ENCODE measurements around the gene GMPR2. TPM values are rescaled to one million over a fixed set of nuclear protein-coding genes. Genes with fewer than 3 reads are reported as not detected.
"Not testable (repeated sequence)": the region's sequence is repeated elsewhere in the genome, so short reads cannot be mapped to it uniquely, and the experiment has no call there.

GMPR2 gene
- total RNA-seq, 1 experiment from 2014 or later, result 83.3 TPM

DNA sequence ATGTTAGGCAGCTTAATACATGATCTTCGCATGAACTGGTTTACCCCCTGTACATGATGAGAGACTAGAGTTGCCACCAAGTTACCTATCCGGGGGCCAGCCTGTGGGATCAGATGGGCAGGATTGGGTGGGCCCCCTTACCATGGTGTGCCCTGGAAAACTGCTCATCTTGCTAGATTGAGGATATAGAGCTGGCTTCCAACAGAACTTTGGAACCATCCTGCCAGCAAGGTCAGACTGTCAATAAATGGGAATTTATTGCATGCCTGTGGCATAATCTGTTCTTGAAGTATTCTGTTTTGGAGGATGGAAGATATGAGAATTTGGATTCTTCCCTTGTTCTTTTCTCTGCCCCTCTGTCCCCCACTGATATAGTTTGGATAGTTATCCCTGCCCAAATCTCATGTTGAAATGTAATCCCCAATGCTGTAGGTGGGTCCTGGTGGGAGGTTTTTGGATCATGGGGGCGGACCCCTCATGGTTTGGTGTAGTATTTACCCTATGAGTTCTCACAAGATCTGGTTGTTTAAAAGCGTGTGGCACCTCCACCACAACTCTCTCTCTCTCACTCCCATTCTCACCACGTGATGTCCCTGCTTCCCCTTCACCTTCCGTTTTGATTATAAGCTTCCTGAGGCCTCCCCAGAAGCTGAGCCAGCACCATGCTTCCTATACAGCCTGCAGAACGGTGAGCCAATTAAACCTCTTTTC, 33.8 kb upstream of the GMPR2 start:
- DNase-seq (ENCODE audit: low read depth), result no peak

- not testable (repeated sequence) for DNase-seq (ENCODE audit: low read depth)
Measured at GRCh38 chr14:24202538-24202937, 30.2 kb upstream of the GMPR2 start.

- not testable (repeated sequence) for DNase-seq (ENCODE audit: low read depth)
Measured at GRCh38 chr14:24203249-24203886, 29.4 kb upstream of the GMPR2 start.

DNA sequence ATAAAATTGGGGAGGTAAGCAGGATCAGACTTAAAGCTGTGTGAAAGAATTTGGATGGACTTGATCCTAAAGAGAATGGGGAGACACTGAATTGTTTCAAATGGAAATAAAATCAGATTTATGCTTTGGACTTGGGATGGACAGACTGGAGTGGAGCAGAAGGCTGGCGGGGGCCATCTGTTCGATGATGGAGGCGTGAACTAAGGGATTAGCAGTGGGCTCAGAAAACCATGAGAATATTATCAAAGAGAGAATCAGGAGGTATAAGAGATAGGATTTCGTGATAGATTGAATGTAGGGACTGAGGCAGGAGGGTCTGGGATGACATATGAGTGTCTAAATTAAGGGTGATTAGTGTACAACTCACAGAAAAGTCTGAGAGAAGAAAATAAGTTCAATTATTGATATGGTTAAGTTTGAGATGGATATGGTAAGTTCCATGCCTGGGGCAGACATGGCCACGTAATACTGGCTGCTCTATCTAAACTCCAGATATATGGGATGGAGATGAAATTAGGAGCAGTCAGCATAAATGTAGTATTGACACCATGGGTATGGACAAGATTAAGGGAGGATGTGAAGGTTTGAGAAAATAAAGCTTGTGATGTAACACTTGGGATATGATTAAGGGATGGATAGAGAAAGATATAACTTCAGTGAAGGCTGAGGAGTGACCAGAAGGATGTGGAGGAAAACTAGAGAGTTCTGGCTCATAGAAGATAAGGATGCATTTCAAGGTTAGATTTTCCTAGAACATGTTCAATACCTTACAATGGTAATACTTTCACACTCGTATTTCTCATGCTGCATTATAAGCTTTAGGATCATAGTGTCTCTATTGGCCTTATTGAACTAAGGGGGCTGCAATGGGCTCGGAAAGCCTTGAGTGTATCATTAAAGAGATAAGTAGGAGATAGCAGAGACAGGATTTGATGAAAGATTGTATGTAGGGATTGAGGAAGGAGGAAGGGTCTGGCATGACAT, 28.3 kb upstream of the GMPR2 start:
- DNase-seq (ENCODE audit: low read depth), result no peak

GRCh38 chr14:24206260-24207103, 26.2 kb upstream of the GMPR2 start:
- no peak for DNase-seq (ENCODE audit: low read depth)

GRCh38 chr14:24207104-24207551, 25.6 kb upstream of the GMPR2 start:
- DNase-seq (ENCODE audit: low read depth), result no peak

DNA sequence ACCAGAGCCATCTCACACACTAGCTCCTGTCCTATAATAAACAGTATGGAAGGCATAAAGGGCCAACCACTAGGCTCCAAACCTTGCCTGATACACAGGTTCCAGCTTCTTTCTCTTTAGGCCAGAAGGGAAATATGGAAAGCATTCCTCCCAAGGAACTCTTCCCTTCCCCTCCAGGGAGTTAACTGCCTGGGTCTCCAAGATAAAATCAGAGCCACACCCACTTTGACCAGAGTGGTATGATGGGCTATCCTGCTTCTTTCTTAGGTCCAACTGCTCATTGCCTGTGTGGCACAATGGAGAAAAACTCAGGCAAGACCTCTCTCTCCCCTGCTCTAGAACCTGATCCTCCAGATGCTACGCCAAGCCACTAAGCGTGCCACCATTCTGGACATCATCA, 25.1 kb upstream of the GMPR2 start:
- DNase-seq (ENCODE audit: low read depth), result no peak

DNA sequence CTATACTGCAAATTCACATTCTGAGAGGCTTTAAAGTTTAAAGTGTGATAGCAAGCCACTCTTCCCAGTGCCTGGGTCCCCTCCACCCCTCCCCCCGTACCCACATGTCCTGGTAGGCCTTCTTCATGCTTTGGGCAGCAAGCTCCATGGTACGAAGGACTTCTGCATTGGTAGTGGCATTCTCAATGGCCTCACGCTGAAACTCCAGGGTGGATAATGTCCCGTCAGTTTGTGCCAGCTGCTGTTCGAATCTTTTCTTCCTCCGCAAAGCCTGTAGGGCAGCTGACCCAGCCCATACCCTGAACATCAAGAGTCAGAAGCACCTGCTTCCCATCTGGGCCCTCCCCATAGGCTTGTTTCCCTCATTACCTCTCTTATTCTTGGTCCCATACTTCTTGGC, 21.4 kb upstream of the GMPR2 start:
- no peak for DNase-seq (ENCODE audit: low read depth)

- DNase-seq (ENCODE audit: low read depth), result peak; percentile 100
Measured at GRCh38 chr14:24212924-24213865, 19.5 kb upstream of the GMPR2 start, which contains the start of gene CHMP4A. Gene CHMP4A, minus strand, starts transcription at chr14:24213488. Its CDS starts 49 bp downstream, at chr14:24213439.

GRCh38 chr14:24213866-24214662, 18.7 kb upstream of the GMPR2 start:
- no peak for DNase-seq (ENCODE audit: low read depth)

DNA sequence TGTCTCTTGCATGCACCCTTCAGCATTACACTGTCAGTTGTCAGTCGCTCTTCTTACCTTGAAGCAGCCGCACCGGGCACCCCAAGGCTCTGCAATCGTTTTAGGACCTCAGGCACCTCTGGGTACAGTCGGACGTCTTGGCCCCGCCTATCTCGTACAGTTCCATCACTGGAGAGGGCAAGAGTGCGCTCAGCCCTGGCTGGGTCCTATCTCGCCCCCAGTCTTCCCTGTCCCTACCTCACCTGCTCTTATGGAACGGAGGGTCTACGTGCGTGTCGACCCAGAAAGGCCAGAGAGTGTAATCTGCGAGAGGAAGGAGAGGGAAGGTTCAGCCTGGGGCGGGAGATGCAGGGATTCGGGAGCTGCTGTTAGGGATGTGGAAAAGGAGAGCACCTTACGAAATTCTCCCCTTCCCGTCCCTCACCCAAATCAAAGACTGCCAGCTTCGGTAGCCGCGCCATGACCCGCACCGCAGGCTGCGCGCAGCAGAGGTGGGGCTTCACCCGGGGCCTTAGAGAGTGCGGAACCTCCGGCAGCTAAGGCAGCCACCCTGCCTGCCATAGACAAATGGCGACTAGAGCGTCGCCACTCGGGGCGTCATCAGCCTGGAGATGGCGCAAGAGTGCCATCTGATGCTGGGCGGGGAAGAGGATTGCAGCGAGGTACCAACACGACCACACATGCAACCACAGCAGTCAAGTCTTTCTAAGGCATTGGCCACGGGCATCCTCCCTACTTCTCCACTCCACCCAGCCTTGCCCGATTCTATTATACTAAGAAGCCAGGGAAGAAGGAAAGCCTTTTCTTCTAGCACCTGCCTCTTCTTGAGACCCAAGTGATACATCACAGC, 17.0 kb upstream of the GMPR2 start, which contains the start of gene MDP1:
TSS of gene MDP1 (minus strand) at position 572 of the 850 bp plus-strand sequence. CDS start at position 461, 111 bp downstream.
- DNase-seq (ENCODE audit: low read depth), result peak; percentile 89

GRCh38 chr14:24216345-24216699, 16.4 kb upstream of the GMPR2 start:
- no peak for DNase-seq (ENCODE audit: low read depth)

DNA sequence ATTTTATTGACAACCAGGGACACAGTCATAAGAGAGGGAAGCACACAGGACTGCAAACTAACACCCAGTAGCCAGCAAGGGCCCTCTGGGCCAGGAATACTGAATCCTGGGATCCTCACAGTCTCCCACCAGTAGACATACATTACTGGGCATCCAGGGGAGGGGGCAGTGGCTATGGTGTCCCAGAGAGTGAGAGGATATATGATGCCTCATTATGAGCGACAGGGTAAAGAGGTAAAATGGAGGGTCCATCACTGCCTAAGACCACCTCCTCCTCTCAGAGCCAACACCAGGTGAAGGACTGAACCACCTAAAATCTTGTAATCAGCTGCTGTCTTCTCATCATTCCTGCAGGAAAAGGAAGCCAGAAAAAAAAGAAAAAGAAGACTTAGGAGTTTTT, 15.9 kb upstream of the GMPR2 start:
- DNase-seq (ENCODE audit: low read depth), result not testable (repeated sequence)

GRCh38 chr14:24219080-24219479, 13.6 kb upstream of the GMPR2 start:
- DNase-seq (ENCODE audit: low read depth), result no peak

DNA sequence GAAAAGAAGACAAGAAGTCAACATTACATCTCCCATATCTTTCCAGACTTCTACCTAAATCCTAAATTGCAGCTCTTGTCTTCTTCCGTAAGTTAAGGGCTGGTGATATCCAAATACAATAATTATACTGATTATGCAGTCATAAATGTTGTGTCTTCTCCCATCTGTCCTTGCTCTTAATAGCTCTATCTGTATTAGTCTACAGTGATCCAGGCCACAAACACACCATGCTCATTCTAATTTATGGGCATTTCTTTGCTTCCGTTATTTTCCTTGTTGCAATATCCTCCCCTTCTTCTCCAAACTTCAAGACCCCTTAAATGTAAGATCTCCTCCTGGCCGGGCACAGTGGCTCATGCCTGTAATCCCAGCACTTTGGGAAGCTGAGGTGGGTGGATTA, 13.2 kb upstream of the GMPR2 start:
- no peak for DNase-seq (ENCODE audit: low read depth)

- DNase-seq (ENCODE audit: low read depth), result not testable (repeated sequence)
Measured at GRCh38 chr14:24222987-24223386, 9.7 kb upstream of the GMPR2 start.

DNA sequence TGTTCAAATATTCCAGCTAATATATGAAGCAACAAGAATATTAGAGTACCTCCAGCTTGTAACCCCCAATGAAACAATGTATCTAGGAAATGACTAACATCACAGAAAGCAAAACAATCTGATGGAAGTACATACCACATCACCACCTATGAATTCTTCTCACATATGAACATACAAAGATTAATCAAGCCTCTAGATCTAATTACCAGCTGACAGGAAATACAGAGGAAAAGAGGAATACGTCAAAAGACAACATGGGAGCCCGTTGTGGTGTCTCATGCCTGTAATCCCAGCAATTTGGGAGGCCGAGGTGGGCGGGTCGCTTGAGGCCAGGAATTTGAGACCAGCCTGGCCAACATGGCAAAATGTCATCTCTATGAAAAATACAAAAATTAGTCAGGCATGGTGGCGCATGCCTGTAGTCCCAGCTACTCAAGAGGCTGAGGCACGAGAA, 8.1 kb upstream of the GMPR2 start:
- DNase-seq (ENCODE audit: low read depth), result peak; percentile 83

DNA sequence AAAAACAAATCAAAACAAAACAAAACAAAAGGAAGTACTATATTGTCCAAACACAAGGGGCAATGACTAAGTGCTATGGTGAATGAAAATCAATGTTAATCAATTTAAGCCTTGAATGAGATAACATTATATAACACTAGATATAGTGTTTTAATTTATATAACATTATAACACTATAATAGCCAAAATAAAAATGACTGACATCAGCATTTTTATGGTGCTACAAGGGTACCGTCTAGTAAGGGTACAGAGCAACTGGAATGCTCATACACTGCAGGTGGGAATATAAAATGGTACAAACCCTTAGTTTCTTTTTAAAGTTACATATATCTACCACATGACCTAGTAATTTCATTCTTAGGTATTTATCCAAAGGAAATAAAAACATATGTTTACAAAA, 6.3 kb upstream of the GMPR2 start:
- DNase-seq (ENCODE audit: low read depth), result no peak
